Measurements from ENCODE around the gene CNFN.

- TF ChIP-seq, protein P1, sequence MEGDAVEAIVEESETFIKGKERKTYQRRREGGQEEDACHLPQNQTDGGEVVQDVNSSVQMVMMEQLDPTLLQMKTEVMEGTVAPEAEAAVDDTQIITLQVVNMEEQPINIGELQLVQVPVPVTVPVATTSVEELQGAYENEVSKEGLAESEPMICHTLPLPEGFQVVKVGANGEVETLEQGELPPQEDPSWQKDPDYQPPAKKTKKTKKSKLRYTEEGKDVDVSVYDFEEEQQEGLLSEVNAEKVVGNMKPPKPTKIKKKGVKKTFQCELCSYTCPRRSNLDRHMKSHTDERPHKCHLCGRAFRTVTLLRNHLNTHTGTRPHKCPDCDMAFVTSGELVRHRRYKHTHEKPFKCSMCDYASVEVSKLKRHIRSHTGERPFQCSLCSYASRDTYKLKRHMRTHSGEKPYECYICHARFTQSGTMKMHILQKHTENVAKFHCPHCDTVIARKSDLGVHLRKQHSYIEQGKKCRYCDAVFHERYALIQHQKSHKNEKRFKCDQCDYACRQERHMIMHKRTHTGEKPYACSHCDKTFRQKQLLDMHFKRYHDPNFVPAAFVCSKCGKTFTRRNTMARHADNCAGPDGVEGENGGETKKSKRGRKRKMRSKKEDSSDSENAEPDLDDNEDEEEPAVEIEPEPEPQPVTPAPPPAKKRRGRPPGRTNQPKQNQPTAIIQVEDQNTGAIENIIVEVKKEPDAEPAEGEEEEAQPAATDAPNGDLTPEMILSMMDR (IDR thresholded peaks at IDR 0.05): no peak
- no peak for TF ChIP-seq EP300 (IDR thresholded peaks at IDR 0.05)
Measured at GRCh38 chr19:42344336-42344893, 45.7 kb downstream of the CNFN start.

All from stomach (tissue), 4 donors.